ENCODE measurements around the gene KCNJ14.

KCNJ14 gene

DNA sequence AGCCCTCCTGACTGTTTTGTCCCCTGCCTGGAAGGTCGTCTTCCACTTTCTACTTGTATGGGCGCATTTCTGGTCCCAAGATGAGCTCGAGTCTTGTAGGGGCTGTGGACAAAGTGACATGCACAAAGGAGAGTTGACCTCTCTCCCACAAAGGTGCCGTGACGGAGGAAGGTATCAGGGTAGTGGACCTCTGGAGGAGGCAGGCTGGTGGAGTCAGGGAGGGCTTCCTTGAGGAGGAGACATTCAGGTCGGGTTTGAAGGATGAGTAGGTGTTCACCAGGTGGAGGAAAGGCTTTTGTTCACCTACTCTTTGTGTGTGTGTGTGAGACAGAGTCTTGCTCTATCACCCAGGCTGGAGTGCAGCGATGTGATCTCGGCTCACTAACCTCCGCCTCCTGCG, 15.5 kb downstream of the KCNJ14 start:
- DNase-seq (ENCODE audit: extremely low read depth, low read depth): no peak
- TF ChIP-seq, protein P1, sequence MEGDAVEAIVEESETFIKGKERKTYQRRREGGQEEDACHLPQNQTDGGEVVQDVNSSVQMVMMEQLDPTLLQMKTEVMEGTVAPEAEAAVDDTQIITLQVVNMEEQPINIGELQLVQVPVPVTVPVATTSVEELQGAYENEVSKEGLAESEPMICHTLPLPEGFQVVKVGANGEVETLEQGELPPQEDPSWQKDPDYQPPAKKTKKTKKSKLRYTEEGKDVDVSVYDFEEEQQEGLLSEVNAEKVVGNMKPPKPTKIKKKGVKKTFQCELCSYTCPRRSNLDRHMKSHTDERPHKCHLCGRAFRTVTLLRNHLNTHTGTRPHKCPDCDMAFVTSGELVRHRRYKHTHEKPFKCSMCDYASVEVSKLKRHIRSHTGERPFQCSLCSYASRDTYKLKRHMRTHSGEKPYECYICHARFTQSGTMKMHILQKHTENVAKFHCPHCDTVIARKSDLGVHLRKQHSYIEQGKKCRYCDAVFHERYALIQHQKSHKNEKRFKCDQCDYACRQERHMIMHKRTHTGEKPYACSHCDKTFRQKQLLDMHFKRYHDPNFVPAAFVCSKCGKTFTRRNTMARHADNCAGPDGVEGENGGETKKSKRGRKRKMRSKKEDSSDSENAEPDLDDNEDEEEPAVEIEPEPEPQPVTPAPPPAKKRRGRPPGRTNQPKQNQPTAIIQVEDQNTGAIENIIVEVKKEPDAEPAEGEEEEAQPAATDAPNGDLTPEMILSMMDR (IDR thresholded peaks at IDR 0.05; ENCODE audit: low read depth, low read length): no peak

- no peak for DNase-seq (ENCODE audit: extremely low read depth, low read depth)
- TF ChIP-seq, protein P1 (IDR thresholded peaks at IDR 0.05; ENCODE audit: low read depth, low read length): no peak
Observed at GRCh38 chr19:48471836-48472235, 16.5 kb downstream of the KCNJ14 start.

- TF ChIP-seq, protein P1 (IDR thresholded peaks at IDR 0.05; ENCODE audit: low read depth, low read length): no peak
- DNase-seq (ENCODE audit: extremely low read depth, low read depth): no peak
Observed at GRCh38 chr19:48473161-48473966, 18.0 kb downstream of the KCNJ14 start.

- TF ChIP-seq, protein P1 (IDR thresholded peaks at IDR 0.05; ENCODE audit: low read depth, low read length): no peak
- DNase-seq (ENCODE audit: extremely low read depth, low read depth): no peak
Observed at GRCh38 chr19:48474084-48474592, 18.8 kb downstream of the KCNJ14 start.

DNA sequence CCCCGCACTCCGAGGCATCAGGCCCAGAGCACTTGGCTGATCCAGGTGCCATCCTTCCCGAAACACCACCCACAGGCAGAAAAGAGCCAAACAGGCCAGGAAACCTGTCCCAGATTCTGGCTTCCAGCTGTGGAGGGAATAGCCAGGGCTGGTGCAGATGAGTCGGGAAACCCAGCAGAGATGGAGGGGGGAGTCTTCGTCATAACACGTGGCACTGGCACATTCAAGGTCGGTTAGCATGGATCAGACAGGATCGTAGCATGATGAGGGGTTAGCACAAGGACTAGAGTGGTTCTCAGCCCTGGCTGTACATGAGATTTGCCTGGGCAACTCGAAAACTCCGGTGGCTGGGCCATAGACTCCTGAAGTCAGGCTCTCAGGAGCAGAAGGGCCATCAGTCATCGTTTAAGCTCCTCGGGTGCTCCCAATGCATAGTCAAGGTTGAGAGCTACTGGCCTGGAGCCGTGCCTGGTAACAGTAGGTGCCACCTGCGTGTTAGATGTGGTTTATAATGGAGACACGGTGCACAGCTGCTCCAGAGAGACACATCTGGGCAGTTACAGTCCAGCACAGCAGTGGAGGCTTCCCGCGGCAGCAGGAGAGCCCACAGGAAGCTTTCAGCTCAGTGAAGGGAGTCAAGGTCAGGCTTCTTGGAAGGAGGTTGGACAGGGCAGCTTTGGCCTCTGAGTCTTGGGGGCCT, 20.1 kb downstream of the KCNJ14 start:
- no peak for DNase-seq (ENCODE audit: extremely low read depth, low read depth)

GRCh38 chr19:48476176-48476575, 20.8 kb downstream of the KCNJ14 start:
- DNase-seq (ENCODE audit: extremely low read depth, low read depth): no peak
- TF ChIP-seq, protein P1 (IDR thresholded peaks at IDR 0.05; ENCODE audit: low read depth, low read length): no peak

More for the DNA sequence above, 20.1 kb downstream of the KCNJ14 start:
- TF ChIP-seq, protein P1 (IDR thresholded peaks at IDR 0.05; ENCODE audit: low read depth, low read length): no peak
